Left lung (tissue), 10 donors: ENCODE measurements around the gene SPON1. TPM values are rescaled to one million over a fixed set of nuclear protein-coding genes. Genes with fewer than 3 reads are reported as not detected.
"Not testable (repeated sequence)": the region's sequence is repeated elsewhere in the genome, so short reads cannot be mapped to it uniquely, and the experiment has no call there.

ENCODE experiments used
- ATAC-seq: fragments of 200-7000 bp; cut with Tn5 transposase; one replicate; pipeline ENCODE4 v1.9.1; 2020; ENCODE audit warnings: moderate library complexity
- DNase-seq, 4 donors: peaks; one replicate each; pipeline ENCODE4 v3.0.0-alpha.2; 2013 to 2020
- H3K27ac ChIP-seq, 2 donors: fragments of 200-600 bp; sonication (generic) in 1 of 2; one replicate each; pipeline versions ENCODE4 v1.5.0 to v1.8.0; 2020 to 2021
- H3K27me3 ChIP-seq, 2 donors: fragments of 200-600 bp; sonication (generic) in 1 of 2; one replicate each; pipeline versions ENCODE4 v1.5.0 to v1.8.0; 2020 to 2021
- H3K36me3 ChIP-seq, 2 donors: fragments of 200-600 bp; sonication (generic) in 1 of 2; one replicate each; pipeline versions ENCODE4 v1.5.0 to v1.8.0; 2020 to 2021
- H3K4me1 ChIP-seq, 2 donors: fragments of 200-600 bp; one replicate each; pipeline ENCODE4 v1.8.0; 2021
- H3K4me3 ChIP-seq, 2 donors: fragments of 200-600 bp; sonication (generic) in 1 of 2; one replicate each; pipeline versions ENCODE4 v1.5.0 to v1.8.0; 2020 to 2021; ENCODE audit warnings: mild to moderate bottlenecking in 1 of 2
- H3K9me3 ChIP-seq, 2 donors: fragments of 200-600 bp; sonication (generic) in 1 of 2; one replicate each; pipeline versions ENCODE4 v1.5.0 to v1.8.0; 2020 to 2021
- intact Hi-C, 2 donors: fragments of 100-400 bp; cut with DNase I; formaldehyde crosslinking; loops; one replicate each; pipeline versions ENCODE4 v1.11.2 to v1.14.2; 2022
- polyA plus RNA-seq, 6 donors: library from polyadenylated mRNA; unstranded; fragments of 120-200 nt; gene quantifications; one replicate each; pipeline ENCODE4 v1.2.1, GENCODE V29; 2013; ENCODE audit not compliant: insufficient read length in 6 of 6
- total RNA-seq, 2 donors: library from RNA; stranded (reverse); fragmentation: NEBNext Ultra II Directional; extraction: Animal tissue kit (Norgen Biotek cat#: 25700); gene quantifications; one replicate each; pipeline ENCODE4 v1.2.1, GENCODE V29; 2021
- TF ChIP-seq, protein P1 (sequence below), 2 donors: fragments of 200-600 bp; sonication (generic) in 1 of 2; IDR thresholded peaks; one replicate each; pipeline versions ENCODE4 v1.5.0 to v1.8.0; 2021; ENCODE audit warnings: antibody characterized with exemption in 2 of 2
- donor health status: DM: no; HTN: yes; CAD: no.
- donor health status: DM: no; HTN: no; CAD: no.

The SPON1 gene
- total and polyA plus RNA-seq, 8 donors, result 83.2 to 136 (median 97.4) TPM

DNA sequence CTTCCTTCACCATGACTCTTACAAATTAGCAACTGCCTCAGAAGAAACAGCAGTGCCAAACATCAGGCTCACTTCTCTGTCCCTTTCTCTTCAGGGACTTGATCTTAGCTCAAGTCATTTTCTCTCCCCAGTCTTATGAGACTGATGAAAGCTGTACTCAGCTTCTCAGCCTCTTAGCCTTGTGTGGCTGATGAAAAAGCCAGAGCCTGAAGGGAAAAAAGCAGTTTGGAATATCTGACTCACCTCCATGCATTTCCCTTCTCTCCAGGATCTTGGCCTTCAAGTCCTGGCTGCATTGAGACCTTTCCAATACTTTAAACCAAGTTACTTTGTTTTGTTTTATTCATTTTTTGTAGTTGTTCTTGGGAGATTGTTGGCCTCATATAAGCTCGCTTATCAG lies 195.9 kb downstream of the SPON1 start:
- Histone ChIP-seq H3K36me3 (no peaks in the 10 kb centered on the region), H3K9me3 (peaks cover 0 to 37% of the 10 kb centered on the region in 2 donors), H3K27me3 (no peaks in the 10 kb centered on the region), H3K27ac (no peak overlapping the region), H3K4me1 (no peaks in the 10 kb centered on the region), H3K4me3 (no peak overlapping the region)
- TF ChIP-seq, protein P1, sequence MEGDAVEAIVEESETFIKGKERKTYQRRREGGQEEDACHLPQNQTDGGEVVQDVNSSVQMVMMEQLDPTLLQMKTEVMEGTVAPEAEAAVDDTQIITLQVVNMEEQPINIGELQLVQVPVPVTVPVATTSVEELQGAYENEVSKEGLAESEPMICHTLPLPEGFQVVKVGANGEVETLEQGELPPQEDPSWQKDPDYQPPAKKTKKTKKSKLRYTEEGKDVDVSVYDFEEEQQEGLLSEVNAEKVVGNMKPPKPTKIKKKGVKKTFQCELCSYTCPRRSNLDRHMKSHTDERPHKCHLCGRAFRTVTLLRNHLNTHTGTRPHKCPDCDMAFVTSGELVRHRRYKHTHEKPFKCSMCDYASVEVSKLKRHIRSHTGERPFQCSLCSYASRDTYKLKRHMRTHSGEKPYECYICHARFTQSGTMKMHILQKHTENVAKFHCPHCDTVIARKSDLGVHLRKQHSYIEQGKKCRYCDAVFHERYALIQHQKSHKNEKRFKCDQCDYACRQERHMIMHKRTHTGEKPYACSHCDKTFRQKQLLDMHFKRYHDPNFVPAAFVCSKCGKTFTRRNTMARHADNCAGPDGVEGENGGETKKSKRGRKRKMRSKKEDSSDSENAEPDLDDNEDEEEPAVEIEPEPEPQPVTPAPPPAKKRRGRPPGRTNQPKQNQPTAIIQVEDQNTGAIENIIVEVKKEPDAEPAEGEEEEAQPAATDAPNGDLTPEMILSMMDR (IDR thresholded peaks at IDR 0.05), result no peak
- no peak for DNase-seq
- ATAC-seq, result no peak
- intact Hi-C loops, result no loop called here

DNA sequence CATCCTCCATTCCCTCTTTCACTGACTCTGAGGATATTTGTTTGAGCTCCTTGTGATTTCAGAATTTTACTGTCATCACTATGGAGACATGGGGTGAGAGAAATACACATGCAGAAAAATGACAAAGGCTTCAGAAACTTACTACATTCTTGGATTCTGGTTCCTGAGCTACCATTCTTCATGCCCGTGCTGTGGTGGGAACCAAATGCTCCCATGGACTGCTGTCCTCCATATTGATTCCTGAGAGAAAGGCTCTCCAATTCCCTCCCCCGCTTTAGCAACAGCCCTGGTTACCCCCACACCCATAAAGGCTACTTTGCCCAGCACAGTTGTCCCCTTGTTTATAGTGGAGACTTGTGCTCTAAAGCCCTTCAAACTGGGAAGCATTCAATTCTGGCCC lies 201.1 kb downstream of the SPON1 start:
- no peaks in the 10 kb centered on the region for H3K36me3 ChIP-seq
- ATAC-seq, result no peak
- intact Hi-C loops, result no loop called here

DNA sequence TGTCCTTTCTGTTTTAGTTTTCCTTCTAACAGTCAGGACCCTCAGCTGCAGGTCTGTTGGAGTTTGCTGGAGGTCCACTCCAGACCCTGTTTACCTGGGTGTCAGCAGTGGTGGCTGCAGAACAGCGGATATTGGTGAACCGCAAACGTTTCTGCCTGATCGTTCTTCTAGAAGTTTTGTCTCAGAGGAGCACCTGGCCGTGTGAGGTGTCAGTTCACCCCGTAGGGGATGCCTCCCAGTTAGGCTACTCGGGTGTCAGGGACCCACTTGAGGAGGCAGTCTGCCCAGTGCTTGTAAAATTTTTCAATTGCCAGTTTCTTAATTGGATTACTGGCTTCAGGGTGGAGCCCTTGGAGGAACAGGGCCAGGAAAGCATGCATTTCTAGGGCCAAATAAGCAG lies 211.2 kb downstream of the SPON1 start:
- intact Hi-C loops, H3K4me1 ChIP-seq, H3K4me3 ChIP-seq, H3K27ac ChIP-seq, H3K36me3 ChIP-seq, H3K27me3 ChIP-seq, DNase-seq, ATAC-seq, H3K9me3 ChIP-seq: not testable (repeated sequence)

More for the DNA sequence above, 201.1 kb downstream of the SPON1 start:
- DNase-seq, result no peak
- TF ChIP-seq, protein P1 (IDR thresholded peaks at IDR 0.05), result no peak
- H3K27ac ChIP-seq, result no peak overlapping the region
- no peaks in the 10 kb centered on the region for H3K4me1 ChIP-seq
- H3K27me3 ChIP-seq, result no peaks in the 10 kb centered on the region
- H3K9me3 ChIP-seq, result peaks cover 0 to 17% of the 10 kb centered on the region in 2 donors
- H3K4me3 ChIP-seq, result no peak overlapping the region

DNA sequence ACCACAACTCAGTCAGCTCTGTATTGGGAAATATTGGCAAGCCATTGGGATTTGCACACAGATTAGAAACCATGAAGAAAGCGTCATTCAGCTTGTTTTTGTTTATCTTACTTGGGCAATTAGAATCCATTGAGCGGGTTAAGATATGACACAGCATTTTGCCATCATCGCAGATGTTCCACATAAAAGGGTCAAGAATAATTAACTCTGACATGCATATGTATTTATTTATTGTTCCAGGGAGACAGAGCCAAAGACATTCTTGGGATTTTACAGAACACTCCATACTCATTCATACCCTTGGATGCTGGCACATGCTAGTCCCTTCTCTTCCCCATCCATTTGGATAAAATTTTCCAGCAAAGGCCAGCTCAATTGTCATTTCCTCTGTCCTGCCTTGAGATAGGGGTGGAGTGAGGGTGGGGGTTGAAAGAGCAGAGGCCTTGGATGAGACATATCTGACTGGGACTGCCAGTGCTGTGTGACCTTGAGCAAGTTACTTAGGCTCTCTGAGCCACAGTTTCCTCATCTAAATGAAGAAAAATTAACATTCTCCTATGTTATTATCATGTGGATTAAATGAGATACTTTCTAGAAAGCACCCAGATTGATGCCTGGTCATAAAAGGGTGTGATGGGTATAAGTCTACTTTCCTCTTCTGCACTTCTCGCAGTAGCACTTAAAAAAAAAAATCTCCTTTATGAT lies 216.7 kb downstream of the SPON1 start:
- Histone ChIP-seq H3K27ac (no peak overlapping the region), H3K4me3 (no peak overlapping the region), H3K36me3 (no peaks in the 10 kb centered on the region), H3K27me3 (no peaks in the 10 kb centered on the region), H3K9me3 (no peaks in the 10 kb centered on the region), H3K4me1 (peaks cover 0 to 8% of the 10 kb centered on the region in 2 donors)
- intact Hi-C loops, result no loop called here
- TF ChIP-seq, protein P1 (IDR thresholded peaks at IDR 0.05), result no peak
- DNase-seq, result peak in 2 of 4 donors; percentile 81 to 86
- ATAC-seq, result peak; percentile 40

DNA sequence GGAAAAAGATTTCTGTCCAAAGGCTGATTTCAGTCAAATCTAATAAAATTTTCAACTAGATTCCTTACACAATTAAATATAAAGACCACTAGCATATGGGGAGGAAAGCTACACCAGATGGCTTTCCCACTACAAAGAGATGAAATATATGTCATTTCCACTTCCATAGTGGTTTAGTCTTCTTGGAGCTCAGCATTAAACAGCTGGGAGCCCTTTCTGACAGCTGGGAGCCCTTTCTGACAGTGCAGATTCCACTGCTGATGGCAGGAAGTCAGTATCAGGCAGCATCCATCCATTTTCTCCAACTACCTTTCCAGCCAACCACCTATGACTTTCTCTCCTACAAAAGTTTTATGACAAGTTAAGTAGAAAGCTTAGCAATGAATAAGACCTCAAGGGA lies 218.6 kb downstream of the SPON1 start:
- no peak for DNase-seq
- Histone ChIP-seq H3K27ac (no peak overlapping the region), H3K4me1 (peaks cover 0 to 8% of the 10 kb centered on the region in 2 donors), H3K4me3 (no peak overlapping the region), H3K27me3 (no peaks in the 10 kb centered on the region), H3K36me3 (no peaks in the 10 kb centered on the region), H3K9me3 (no peaks in the 10 kb centered on the region)
- no peak for ATAC-seq
- TF ChIP-seq, protein P1 (IDR thresholded peaks at IDR 0.05), result no peak
- intact Hi-C loops, result no loop called here
